Tibial artery (tissue), 4 donors: Measurements from ENCODE around the gene BCL2L2.

Experiments used
- DNase-seq, 2 donors: peaks; one replicate each; pipeline ENCODE4 v3.0.0-alpha.2; 2019
- H3K27ac ChIP-seq, 2 donors: fragments of 200-600 bp; sonication (generic) in 1 of 2; 1 replicate in 1 of 2; 2 replicates in 1 of 2; pipeline ENCODE4 v1.5.1; 2018 to 2019; ENCODE audit warnings: mild to moderate bottlenecking in 1 of 2
- H3K27me3 ChIP-seq, 2 donors: fragments of 200-600 bp; sonication (generic) in 1 of 2; one replicate each; pipeline versions ENCODE4 v1.5.1 to v1.6.0; 2016 to 2019
- H3K36me3 ChIP-seq, 3 donors: fragments of 200-600 bp; sonication (generic) in 2 of 3; one replicate each; pipeline ENCODE4 v1.5.1; 2016 to 2019; ENCODE audit warnings: mild to moderate bottlenecking in 2 of 3
- H3K4me1 ChIP-seq, 4 donors: fragments of 200-600 bp; sonication (generic) in 2 of 4; 1 replicate in 3 of 4; 2 replicates in 1 of 4; pipeline ENCODE4 v1.5.1; 2016 to 2019
- H3K4me3 ChIP-seq, 2 donors: fragments of 200-600 bp; sonication (generic) in 1 of 2; 1 replicate in 1 of 2; 2 replicates in 1 of 2; pipeline ENCODE4 v1.5.1; 2018 to 2019; ENCODE audit warnings: mild to moderate bottlenecking in 2 of 2
- H3K9me3 ChIP-seq, 3 donors: fragments of 200-600 bp; sonication (generic) in 1 of 3; one replicate each; pipeline ENCODE4 v1.5.1; 2016 to 2019
- intact Hi-C: fragments of 100-400 bp; cut with DNase I; formaldehyde crosslinking; loops from one replicate; pipeline ENCODE4 v1.15.0; 2023; ENCODE audit warnings: low total_unique reads
- TF ChIP-seq, protein P1 (sequence below), 2 experiments: fragments of 200-600 bp in 1 of 2; fragments of 450-650 bp in 1 of 2; IDR thresholded peaks; one replicate each; pipeline ENCODE4 v1.5.1; 2017 to 2019; ENCODE audit warnings: antibody characterized with exemption in 2 of 2, mild to moderate bottlenecking in 1 of 2, moderate library complexity in 1 of 2

BCL2L2 gene

DNA sequence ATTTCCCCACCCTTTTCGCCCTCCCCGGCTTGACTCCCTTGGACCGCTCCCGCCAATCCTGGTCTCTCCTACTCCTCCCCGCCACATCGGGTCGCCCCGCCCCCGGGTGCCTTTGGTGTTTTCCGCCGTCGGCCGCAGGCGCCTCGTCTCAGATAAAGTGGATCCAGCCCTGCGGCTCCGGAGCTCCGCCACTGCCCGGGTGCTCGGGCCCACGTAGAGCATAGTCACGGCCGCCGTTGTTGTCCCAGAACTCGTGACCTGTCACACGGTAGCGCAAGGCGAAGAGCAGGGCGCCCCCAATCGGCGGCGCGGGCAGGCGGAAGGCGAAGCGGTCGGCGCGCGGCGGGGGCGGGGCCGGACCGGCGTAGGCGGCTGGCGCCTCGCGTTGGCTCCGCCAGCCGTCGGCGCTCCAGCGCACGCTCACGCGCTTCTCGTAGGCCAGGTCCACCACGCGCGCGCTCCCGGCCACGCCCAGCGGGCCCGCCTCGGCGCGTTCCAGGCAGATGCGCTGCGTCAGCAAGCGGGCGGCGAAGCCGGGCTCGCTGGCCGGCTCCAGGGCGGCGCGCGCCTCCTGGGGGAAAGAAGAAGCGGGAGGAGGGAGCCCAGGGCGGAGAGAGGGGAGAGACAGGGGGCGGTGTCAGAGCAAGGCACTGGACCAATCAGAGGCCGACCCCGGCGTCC is 5.2 kb upstream of the BCL2L2 start:
- H3K9me3 ChIP-seq = no peaks in the 10 kb centered on the region
- H3K4me3 ChIP-seq = peak overlapping the region; percentile 71 to 85
- TF ChIP-seq, protein P1, sequence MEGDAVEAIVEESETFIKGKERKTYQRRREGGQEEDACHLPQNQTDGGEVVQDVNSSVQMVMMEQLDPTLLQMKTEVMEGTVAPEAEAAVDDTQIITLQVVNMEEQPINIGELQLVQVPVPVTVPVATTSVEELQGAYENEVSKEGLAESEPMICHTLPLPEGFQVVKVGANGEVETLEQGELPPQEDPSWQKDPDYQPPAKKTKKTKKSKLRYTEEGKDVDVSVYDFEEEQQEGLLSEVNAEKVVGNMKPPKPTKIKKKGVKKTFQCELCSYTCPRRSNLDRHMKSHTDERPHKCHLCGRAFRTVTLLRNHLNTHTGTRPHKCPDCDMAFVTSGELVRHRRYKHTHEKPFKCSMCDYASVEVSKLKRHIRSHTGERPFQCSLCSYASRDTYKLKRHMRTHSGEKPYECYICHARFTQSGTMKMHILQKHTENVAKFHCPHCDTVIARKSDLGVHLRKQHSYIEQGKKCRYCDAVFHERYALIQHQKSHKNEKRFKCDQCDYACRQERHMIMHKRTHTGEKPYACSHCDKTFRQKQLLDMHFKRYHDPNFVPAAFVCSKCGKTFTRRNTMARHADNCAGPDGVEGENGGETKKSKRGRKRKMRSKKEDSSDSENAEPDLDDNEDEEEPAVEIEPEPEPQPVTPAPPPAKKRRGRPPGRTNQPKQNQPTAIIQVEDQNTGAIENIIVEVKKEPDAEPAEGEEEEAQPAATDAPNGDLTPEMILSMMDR (IDR thresholded peaks at IDR 0.05) = peak; percentile 62 to 74
- DNase-seq = peak; percentile 98 to 99
- H3K4me1 ChIP-seq = peaks cover 0 to 35% (median 22%) of the 10 kb centered on the region in 4 donors
- no peaks in the 10 kb centered on the region for H3K27me3 ChIP-seq
- H3K36me3 ChIP-seq = peaks cover 0 to 9% (median 0%) of the 10 kb centered on the region in 3 donors
- peak overlapping the region; percentile 94 to 99 for H3K27ac ChIP-seq
- intact Hi-C loops = no loop called here

GRCh38 chr14:23301969-23302289 is 4.7 kb upstream of the BCL2L2 start:
- Histone ChIP-seq H3K27me3 (no peaks in the 10 kb centered on the region), H3K27ac (peak overlapping the region; percentile 94 to 96), H3K9me3 (no peaks in the 10 kb centered on the region), H3K4me3 (peak overlapping the region; percentile 71 to 85), H3K4me1 (peaks cover 0 to 35% (median 23%) of the 10 kb centered on the region in 4 donors), H3K36me3 (peaks cover 0 to 9% (median 0%) of the 10 kb centered on the region in 3 donors)
- DNase-seq = no peak
- TF ChIP-seq, protein P1 (IDR thresholded peaks at IDR 0.05) = no peak
- intact Hi-C loops = no loop called here

GRCh38 chr14:23302290-23303225 is 4.1 kb upstream of the BCL2L2 start, which contains the start of gene PPP1R3E:
PPP1R3E (minus strand) TSS chr14:23302859; CDS start chr14:23302576, 283 bp downstream.
- Histone ChIP-seq H3K4me1 (peaks cover 0 to 41% (median 29%) of the 10 kb centered on the region in 4 donors), H3K27ac (peak within 1 kb of the TSS; percentile 94 to 96), H3K27me3 (no peaks in the 10 kb centered on the region), H3K36me3 (peaks cover 0 to 8% (median 0%) of the 10 kb centered on the region in 3 donors), H3K4me3 (peak within 1 kb of the TSS; percentile 71 to 85), H3K9me3 (no peaks in the 10 kb centered on the region)
- TF ChIP-seq, protein P1 (IDR thresholded peaks at IDR 0.05) = no peak
- DNase-seq = peak; percentile 68 to 89
- intact Hi-C loops = no loop called here

DNA sequence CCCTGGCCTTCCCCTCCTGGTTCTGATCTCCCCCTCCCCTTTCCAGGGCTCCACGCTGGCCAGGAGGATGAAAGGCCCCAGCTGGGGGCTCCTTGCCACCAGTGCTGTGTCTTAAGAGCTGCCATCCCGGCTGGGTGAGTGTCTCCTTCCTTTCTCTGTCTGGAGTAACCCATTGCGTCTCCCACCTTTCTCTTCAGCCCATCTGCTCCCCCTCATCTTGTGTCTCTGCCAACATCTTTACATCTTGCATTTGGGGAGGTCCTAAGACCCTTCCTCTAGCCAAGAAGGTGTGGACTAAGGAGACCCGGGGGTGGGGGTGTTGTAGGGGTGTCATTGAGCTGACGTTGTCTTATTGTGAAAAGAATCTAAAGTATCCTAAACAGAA is 505 bp downstream of the BCL2L2 start:
- H3K9me3 ChIP-seq = no peaks in the 10 kb centered on the region
- H3K27me3 ChIP-seq = no peaks in the 10 kb centered on the region
- TF ChIP-seq, protein P1 (IDR thresholded peaks at IDR 0.05) = no peak
- intact Hi-C loops = no loop called here
- H3K27ac ChIP-seq = peak overlapping the region; percentile 79 to 92
- H3K36me3 ChIP-seq = peaks cover 0 to 30% (median 25%) of the 10 kb centered on the region in 3 donors
- peak overlapping the region; percentile 70 to 86 for H3K4me3 ChIP-seq
- peaks cover 0 to 49% (median 41%) of the 10 kb centered on the region in 4 donors for H3K4me1 ChIP-seq
- DNase-seq = no peak

DNA sequence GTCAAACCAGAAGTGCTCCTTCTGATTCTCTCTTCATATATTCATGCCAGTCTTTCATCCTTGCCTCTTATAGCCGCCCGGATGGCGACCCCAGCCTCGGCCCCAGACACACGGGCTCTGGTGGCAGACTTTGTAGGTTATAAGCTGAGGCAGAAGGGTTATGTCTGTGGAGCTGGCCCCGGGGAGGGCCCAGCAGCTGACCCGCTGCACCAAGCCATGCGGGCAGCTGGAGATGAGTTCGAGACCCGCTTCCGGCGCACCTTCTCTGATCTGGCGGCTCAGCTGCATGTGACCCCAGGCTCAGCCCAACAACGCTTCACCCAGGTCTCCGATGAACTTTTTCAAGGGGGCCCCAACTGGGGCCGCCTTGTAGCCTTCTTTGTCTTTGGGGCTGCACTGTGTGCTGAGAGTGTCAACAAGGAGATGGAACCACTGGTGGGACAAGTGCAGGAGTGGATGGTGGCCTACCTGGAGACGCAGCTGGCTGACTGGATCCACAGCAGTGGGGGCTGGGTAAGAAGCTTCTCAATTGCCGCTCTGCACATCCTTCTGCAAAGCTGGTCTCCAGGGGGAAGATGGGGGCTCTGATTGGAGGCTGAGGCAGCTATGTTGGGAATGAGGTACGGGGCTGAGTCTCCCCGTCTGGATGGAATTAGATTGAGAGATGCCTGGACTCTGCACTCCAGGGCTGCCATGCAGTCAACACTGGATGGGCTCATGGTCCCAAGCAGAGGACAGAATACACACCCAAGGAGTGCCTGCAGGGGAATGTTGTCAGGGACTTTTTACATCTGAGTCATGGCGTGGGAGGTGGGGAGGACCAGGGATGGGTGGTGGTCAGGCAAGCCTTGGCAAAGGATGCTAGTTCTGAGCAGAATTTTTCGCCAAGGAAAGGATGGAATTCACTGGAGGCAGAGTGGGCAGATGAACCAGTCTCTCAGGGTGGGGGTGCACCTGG is 1.3 kb downstream of the BCL2L2 start:
- TF ChIP-seq, protein P1 (IDR thresholded peaks at IDR 0.05) = no peak
- DNase-seq = no peak
- intact Hi-C loops = no loop called here
- Histone ChIP-seq H3K36me3 (peaks cover 0 to 30% (median 25%) of the 10 kb centered on the region in 3 donors), H3K4me3 (peak overlapping the region; percentile 70 to 86), H3K27ac (peak overlapping the region; percentile 79 to 92), H3K27me3 (no peaks in the 10 kb centered on the region), H3K9me3 (no peaks in the 10 kb centered on the region), H3K4me1 (peaks cover 0 to 48% (median 40%) of the 10 kb centered on the region in 4 donors)
